GM12864 (cell line): Measurements from ENCODE around the gene ARTN.

ENCODE experiments used
- DNase-seq: peaks from one replicate; pipeline ENCODE4 v3.0.0-alpha.2; 2011; ENCODE audit warnings: low read depth
- H3K4me3 ChIP-seq: 2 replicates; pipeline ENCODE4 v1.5.1; 2011; ENCODE audit warnings: mild to moderate bottlenecking, low read depth, low read length, control low read depth
- TF ChIP-seq, protein P1 (sequence below): IDR thresholded peaks from 2 replicates; pipeline ENCODE4 v1.5.1; 2011; ENCODE audit warnings: low read depth, mild to moderate bottlenecking, moderate library complexity, low read length, control low read depth, inconsistent platforms; ENCODE audit errors: missing control alignments

Gene ARTN

DNA sequence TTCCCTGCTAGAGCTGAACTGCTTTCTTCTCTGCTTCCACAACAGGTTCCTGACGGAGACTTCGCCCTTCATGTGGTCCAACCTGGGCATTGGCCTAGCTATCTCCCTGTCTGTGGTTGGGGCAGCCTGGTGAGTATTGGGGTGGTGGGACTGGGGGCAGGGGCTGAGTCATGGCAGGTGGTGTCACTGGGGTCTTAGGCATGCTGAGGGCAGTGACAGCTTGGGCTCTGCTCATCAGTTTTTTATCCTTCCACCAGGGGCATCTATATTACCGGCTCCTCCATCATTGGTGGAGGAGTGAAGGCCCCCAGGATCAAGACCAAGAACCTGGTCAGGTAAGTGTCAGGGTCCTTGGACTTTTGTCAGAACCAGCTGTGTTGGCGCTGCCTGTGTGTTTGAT, 42.4 kb downstream of the ARTN start:
- DNase-seq: no peak
- H3K4me3 ChIP-seq: peak overlapping the region; percentile 77
- TF ChIP-seq, protein P1, sequence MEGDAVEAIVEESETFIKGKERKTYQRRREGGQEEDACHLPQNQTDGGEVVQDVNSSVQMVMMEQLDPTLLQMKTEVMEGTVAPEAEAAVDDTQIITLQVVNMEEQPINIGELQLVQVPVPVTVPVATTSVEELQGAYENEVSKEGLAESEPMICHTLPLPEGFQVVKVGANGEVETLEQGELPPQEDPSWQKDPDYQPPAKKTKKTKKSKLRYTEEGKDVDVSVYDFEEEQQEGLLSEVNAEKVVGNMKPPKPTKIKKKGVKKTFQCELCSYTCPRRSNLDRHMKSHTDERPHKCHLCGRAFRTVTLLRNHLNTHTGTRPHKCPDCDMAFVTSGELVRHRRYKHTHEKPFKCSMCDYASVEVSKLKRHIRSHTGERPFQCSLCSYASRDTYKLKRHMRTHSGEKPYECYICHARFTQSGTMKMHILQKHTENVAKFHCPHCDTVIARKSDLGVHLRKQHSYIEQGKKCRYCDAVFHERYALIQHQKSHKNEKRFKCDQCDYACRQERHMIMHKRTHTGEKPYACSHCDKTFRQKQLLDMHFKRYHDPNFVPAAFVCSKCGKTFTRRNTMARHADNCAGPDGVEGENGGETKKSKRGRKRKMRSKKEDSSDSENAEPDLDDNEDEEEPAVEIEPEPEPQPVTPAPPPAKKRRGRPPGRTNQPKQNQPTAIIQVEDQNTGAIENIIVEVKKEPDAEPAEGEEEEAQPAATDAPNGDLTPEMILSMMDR: no peak

DNA sequence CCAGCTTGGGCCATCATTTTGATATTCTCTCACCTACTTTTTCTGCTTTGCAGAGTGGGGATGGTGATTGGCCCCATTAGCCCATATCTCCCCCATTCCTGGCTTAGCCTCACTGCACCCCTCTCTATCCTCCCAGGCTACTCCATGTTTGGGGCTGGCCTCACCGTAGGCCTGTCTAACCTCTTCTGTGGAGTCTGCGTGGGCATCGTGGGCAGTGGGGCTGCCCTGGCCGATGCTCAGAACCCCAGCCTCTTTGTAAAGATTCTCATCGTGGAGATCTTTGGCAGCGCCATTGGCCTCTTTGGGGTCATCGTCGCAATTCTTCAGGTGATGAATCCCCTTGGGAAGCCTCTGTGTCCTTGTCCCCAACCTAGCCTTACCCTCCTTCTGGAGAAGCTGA, 43.3 kb downstream of the ARTN start:
- no peak for DNase-seq
- TF ChIP-seq, protein P1: no peak
- no peak overlapping the region for H3K4me3 ChIP-seq

DNA sequence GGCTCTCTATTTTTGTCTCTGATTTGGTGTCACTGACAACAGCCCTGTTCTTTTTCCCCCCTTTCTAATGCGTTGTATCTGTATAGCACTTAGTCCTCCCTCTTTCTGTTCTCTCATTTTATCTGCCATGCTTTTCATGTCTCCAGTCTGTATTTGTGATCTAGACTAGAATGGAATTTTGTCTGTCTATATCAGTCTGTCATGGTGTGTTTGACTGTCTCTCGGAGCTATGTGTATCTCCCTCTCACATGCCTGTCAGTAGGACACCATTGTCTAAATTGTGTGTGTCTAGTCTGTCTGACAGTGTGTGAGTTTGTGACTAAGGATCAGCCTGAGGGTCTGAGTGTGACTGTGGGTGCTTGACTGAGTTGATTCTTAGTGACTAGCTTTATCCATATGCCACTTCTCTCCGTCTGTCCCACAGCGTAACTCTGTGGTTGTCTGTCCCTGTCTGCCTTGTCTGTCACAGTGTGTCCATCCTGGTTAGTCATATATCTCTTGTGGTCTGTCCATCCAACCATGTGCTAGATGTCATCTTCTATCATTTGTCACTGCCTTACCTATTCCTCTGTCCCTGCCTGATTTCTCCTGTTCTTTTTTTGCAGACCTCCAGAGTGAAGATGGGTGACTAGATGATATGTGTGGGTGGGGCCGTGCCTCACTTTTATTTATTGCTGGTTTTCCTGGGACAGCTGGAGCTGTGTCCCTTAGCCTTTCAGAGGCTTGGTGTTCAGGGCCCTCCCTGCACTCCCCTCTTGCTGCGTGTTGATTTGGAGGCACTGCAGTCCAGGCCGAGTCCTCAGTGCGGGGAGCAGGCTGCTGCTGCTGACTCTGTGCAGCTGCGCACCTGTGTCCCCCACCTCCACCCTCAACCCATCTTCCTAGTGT, 44.0 kb downstream of the ARTN start:
- TF ChIP-seq, protein P1: no peak
- H3K4me3 ChIP-seq: peak overlapping the region; percentile 56; the same call in 1 of the 2 replicates
- no peak for DNase-seq

DNA sequence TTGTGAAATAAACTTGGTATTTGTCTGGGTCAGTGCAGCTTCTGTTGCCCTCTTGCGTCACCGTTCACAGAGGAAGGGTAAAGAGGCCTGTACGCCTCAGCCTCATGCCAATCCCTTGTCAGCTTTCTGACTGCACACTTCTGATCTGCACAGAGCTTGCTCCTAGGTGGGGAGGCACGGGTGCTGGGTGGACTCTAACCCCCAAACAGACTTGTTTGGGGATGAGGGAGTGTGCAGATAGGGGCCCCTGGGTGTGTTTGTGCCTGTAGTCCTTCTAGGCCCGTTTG, 44.6 kb downstream of the ARTN start:
- TF ChIP-seq, protein P1: no peak
- no peak for DNase-seq
- H3K4me3 ChIP-seq: peak overlapping the region; percentile 56

DNA sequence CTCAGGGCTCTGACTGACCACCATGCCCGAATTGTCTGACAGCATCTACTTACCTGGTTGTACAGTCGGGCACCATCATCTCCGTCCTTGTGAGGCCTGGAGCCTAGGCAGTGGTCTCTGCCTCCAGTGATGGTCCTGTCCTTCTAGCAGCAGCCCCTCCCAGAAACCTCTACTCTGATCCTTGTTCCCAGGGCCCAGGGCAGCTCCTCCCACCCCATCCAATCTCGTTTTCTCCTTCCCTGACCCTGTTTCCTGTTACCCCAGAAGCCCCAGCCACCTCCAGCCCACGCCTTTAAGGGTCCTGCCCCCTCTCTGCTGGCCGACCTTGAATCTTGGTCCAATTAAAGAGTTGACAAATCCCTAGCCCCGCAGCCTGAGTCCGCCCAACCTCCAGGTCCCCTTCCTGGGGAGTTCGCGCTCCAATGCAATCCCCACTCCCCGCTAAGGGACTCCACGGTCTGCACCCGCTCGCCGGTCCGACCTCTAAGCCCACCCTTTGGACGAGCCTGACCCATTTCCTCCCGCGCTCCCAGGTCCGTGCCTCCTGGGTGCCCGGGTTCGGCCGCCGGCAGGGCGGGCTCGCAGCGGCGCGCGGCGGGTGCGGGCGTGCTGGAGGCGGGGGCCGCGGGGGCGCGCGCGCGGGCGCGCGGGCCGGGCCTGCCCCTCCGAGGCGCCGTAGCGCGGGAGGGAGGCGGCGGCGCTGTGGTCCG, 45.1 kb downstream of the ARTN start, which contains the start of gene B4GALT2:
B4GALT2 (plus strand) TSS at position 660 of the 710 bp plus-strand sequence. CDS start 1,951 bp downstream, outside the sequence.
- TF ChIP-seq, protein P1: no peak
- no peak for DNase-seq
- peak within 1 kb of the TSS; percentile 56 for H3K4me3 ChIP-seq

DNA sequence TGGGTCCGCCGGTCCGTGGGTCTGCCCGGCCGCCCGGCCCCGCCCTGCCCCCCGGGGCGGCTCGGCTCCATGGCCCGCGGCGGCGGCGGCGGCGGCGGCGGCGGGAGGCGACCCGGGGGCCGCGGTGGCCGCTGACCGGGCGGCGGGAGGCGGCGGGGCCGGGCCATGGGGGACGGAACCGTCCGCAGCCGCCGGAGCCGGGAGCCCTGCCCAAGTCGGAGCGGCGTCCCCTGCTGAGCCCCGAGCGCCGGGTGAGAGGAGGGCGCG, 45.6 kb downstream of the ARTN start:
- peak overlapping the region; percentile 56 for H3K4me3 ChIP-seq
- TF ChIP-seq, protein P1: no peak
- no peak for DNase-seq
